ENCODE measurements around the gene SNX5. TPM values are rescaled to one million over a fixed set of nuclear protein-coding genes. Genes with fewer than 3 reads are reported as not detected.

Gene SNX5
- total and polyA plus RNA-seq, 9 of the 15 experiments (the other 6 are each of a cell fraction or from before 2014, with no cell fraction given): 53.5 to 276 (median 160) TPM

DNA sequence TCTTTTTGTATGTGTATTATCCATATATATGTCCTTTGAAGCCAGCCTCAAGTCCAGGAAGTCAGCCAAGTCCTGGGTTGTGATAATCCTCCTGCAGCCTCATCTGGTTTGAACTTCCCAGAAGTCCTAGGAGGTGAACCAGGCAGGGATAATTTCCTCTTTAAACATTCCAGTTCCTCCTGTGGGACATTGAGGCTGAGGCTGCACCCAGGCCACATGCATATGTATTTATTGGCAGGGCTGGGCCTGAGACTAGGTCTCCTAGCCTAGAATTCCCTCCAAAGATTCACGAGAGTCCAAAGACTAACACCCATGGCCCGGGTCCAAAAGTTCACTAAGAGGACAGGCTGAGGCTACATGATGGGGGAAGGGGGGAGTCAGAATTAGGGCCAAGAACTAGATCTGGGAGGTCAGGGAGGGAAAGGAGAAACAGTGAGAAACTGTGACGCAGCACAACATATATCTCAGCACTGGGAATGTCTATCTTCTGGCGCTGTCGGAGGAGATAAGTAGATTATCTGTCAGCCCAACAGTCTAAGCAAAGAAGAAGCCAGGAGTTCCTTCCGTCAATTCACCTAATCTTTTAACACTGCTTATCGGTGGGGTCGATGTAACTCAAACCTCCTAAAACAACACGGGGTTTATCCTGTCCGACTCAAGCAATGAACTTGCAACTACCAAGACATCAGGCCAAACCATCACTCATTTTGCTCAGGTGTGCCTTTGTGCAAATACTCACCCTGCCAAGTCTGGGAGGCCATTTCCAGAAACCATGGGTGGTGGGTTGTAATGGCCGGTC, 43.3 kb downstream of the SNX5 start (continued):
- peak in 1 of 2 experiments; percentile 64 for TF ChIP-seq NCOA2 (IDR thresholded peaks at IDR 0.05; ENCODE audit: partially characterized antibody in 2 of 2)
- peak; percentile 68 for TF ChIP-seq MAFG (tag; conservative IDR thresholded peaks at IDR 0.05)
- TF ChIP-seq SUPT5H (IDR thresholded peaks at IDR 0.05): no peak
- no peak for TF ChIP-seq ZNF253 (CRISPR knock-in tag; conservative IDR thresholded peaks at IDR 0.05)
- TF ChIP-seq, protein P1, sequence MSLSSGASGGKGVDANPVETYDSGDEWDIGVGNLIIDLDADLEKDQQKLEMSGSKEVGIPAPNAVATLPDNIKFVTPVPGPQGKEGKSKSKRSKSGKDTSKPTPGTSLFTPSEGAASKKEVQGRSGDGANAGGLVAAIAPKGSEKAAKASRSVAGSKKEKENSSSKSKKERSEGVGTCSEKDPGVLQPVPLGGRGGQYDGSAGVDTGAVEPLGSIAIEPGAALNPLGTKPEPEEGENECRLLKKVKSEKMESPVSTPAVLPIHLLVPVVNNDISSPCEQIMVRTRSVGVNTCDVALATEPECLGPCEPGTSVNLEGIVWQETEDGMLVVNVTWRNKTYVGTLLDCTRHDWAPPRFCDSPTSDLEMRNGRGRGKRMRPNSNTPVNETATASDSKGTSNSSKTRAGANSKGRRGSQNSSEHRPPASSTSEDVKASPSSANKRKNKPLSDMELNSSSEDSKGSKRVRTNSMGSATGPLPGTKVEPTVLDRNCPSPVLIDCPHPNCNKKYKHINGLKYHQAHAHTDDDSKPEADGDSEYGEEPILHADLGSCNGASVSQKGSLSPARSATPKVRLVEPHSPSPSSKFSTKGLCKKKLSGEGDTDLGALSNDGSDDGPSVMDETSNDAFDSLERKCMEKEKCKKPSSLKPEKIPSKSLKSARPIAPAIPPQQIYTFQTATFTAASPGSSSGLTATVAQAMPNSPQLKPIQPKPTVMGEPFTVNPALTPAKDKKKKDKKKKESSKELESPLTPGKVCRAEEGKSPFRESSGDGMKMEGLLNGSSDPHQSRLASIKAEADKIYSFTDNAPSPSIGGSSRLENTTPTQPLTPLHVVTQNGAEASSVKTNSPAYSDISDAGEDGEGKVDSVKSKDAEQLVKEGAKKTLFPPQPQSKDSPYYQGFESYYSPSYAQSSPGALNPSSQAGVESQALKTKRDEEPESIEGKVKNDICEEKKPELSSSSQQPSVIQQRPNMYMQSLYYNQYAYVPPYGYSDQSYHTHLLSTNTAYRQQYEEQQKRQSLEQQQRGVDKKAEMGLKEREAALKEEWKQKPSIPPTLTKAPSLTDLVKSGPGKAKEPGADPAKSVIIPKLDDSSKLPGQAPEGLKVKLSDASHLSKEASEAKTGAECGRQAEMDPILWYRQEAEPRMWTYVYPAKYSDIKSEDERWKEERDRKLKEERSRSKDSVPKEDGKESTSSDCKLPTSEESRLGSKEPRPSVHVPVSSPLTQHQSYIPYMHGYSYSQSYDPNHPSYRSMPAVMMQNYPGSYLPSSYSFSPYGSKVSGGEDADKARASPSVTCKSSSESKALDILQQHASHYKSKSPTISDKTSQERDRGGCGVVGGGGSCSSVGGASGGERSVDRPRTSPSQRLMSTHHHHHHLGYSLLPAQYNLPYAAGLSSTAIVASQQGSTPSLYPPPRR (CRISPR knock-in tag; IDR thresholded peaks at IDR 0.05; ENCODE audit: borderline replicate concordance): no peak
- peak; percentile 48; the same call in 1 of the 2 replicates for TF ChIP-seq ESRRA (IDR thresholded peaks at IDR 0.05; ENCODE audit: borderline replicate concordance, low read depth)
- TF ChIP-seq CBX5 (IDR thresholded peaks at IDR 0.05; ENCODE audit: borderline replicate concordance, low read depth): no peak
- TF ChIP-seq RBM17 (IDR thresholded peaks at IDR 0.05; ENCODE audit: borderline replicate concordance, low read depth, low read length): no peak
- TF ChIP-seq NEUROD1 (IDR thresholded peaks at IDR 0.05; ENCODE audit: borderline replicate concordance, low read depth, low read length, partially characterized antibody): no peak
- no peak for TF ChIP-seq ZNF143 (CRISPR knock-in tag; IDR thresholded peaks at IDR 0.05)
- peak; percentile 95 for TF ChIP-seq EP300 (IDR thresholded peaks at IDR 0.05; ENCODE audit: low read length)
- no peak for TF ChIP-seq ZNF41 (CRISPR knock-in tag; conservative IDR thresholded peaks at IDR 0.05)
- TF ChIP-seq MTA3 (IDR thresholded peaks at IDR 0.05; ENCODE audit: borderline replicate concordance): peak; percentile 89
- TF ChIP-seq, protein P2, sequence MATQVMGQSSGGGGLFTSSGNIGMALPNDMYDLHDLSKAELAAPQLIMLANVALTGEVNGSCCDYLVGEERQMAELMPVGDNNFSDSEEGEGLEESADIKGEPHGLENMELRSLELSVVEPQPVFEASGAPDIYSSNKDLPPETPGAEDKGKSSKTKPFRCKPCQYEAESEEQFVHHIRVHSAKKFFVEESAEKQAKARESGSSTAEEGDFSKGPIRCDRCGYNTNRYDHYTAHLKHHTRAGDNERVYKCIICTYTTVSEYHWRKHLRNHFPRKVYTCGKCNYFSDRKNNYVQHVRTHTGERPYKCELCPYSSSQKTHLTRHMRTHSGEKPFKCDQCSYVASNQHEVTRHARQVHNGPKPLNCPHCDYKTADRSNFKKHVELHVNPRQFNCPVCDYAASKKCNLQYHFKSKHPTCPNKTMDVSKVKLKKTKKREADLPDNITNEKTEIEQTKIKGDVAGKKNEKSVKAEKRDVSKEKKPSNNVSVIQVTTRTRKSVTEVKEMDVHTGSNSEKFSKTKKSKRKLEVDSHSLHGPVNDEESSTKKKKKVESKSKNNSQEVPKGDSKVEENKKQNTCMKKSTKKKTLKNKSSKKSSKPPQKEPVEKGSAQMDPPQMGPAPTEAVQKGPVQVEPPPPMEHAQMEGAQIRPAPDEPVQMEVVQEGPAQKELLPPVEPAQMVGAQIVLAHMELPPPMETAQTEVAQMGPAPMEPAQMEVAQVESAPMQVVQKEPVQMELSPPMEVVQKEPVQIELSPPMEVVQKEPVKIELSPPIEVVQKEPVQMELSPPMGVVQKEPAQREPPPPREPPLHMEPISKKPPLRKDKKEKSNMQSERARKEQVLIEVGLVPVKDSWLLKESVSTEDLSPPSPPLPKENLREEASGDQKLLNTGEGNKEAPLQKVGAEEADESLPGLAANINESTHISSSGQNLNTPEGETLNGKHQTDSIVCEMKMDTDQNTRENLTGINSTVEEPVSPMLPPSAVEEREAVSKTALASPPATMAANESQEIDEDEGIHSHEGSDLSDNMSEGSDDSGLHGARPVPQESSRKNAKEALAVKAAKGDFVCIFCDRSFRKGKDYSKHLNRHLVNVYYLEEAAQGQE (IDR thresholded peaks at IDR 0.05; ENCODE audit: borderline replicate concordance): peak; percentile 39; the same call in 1 of the 2 replicates
- TF ChIP-seq, protein P2 (CRISPR knock-in tag; IDR thresholded peaks at IDR 0.05; ENCODE audit: low read depth): no peak
- no peak for TF ChIP-seq LARP7 (IDR thresholded peaks at IDR 0.05)

Data from K562 (cell line).